ENCODE data around the gene ICA1L.

- TF ChIP-seq CTCF (IDR thresholded peaks at IDR 0.05; ENCODE audit: low read length) (no peak), EZH2 (IDR thresholded peaks at IDR 0.05; ENCODE audit: borderline replicate concordance, low read length) (no peak)
Measured at GRCh38 chr2:202858601-202859000, 13.0 kb downstream of the ICA1L start.
